Hepatocyte (in vitro differentiated cells): ENCODE measurements around the gene GLS.
"Not testable (repeated sequence)": the region's sequence is repeated elsewhere in the genome, so short reads cannot be mapped to it uniquely, and the experiment has no call there.

Experiments used
- EZH2 ChIP-seq: fragments of 200-600 bp; sonication (generic); IDR thresholded peaks from 2 replicates; pipeline ENCODE4 v1.6.1; 2016; ENCODE audit warnings: antibody characterized with exemption, mild to moderate bottlenecking, borderline replicate concordance
- TF ChIP-seq, protein P1 (sequence below): fragments of 200-600 bp; sonication (generic); IDR thresholded peaks from 2 replicates; pipeline ENCODE4 v1.5.1; 2016; ENCODE audit warnings: antibody characterized with exemption, mild to moderate bottlenecking; ENCODE audit not compliant: poor library complexity

DNA sequence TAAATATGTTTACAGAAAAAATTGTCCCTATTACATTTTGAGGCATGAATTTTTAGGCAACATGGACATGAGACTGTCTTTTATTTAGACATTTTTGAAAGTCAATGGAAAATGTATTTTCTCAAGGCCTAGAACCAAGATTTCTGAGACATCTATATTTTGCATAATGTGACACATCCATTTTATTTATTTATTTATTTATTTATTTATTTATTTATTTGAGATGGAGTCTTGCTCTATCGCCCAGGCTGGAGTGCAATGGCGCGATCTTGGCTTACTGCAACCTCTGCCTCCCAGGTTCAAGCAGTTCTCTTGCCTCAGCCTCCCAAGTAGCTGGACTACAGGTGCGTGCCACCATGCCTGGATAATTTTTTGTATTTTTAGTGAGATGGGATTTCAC, 27.6 kb upstream of the GLS start:
- TF ChIP-seq, protein P1, sequence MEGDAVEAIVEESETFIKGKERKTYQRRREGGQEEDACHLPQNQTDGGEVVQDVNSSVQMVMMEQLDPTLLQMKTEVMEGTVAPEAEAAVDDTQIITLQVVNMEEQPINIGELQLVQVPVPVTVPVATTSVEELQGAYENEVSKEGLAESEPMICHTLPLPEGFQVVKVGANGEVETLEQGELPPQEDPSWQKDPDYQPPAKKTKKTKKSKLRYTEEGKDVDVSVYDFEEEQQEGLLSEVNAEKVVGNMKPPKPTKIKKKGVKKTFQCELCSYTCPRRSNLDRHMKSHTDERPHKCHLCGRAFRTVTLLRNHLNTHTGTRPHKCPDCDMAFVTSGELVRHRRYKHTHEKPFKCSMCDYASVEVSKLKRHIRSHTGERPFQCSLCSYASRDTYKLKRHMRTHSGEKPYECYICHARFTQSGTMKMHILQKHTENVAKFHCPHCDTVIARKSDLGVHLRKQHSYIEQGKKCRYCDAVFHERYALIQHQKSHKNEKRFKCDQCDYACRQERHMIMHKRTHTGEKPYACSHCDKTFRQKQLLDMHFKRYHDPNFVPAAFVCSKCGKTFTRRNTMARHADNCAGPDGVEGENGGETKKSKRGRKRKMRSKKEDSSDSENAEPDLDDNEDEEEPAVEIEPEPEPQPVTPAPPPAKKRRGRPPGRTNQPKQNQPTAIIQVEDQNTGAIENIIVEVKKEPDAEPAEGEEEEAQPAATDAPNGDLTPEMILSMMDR = not testable (repeated sequence)
- not testable (repeated sequence) for TF ChIP-seq EZH2
